Activated T-helper 9 cell treated with anti-CD3 and anti-CD28 coated beads, Interleukin-2, amount 50 U/mL, for 16 hours (primary cell): ENCODE data around the gene SHQ1.
"Not testable (repeated sequence)": the region's sequence is repeated elsewhere in the genome, so short reads cannot be mapped to it uniquely, and the experiment has no call there.

Experiments
- DNase-seq: peaks from one replicate; pipeline ENCODE4 v3.0.0-alpha.2; 2020; ENCODE audit warnings: low read depth

Gene SHQ1

DNA sequence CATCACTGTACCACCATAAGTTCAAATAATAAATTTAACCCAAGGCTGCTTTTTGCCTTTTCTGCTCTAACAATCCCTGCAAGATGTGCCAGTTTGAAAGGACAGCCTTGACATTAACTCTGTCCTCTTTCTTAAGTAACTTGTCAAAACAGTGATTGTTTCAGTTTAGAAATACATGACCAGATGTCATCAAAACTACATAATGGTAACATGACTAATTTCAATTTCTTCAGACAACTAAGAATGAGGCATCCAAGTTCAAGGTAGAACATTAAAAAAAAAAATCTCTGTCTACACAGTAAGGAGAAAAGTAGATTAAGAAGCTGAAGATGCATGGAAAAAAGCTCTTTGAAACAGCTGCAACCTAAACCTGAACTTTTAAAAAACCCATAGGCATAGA lies 47.4 kb downstream of the SHQ1 start:
- DNase-seq = no peak

DNA sequence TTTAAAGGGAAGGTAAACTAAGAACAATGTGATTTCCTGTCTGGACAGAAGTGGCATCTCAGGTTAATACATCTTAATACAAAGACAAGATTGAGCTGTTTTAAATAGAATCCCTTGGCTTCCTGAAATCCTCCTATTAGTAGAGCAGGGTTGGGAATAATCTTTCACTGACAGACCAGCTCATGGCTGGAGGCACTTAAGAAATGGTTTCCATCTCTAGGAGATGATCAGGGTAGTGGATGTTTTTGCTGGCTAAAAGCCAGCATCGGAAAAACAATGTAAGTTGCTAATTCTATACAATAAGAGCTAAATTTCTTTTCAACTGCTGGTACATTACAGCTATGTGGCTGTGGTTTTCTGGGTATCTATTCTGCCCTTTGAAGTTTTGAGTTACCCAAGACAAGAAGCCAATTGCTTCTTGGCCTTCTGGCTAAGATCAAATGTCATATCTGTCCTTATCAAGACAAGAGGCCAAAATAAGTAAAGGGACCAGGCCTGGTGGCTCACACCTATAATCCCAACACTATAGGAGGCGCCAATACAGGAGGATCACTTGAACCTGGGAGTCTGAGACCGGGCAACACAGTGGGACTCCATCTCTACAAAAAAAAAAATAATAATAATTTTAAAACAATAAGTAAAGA lies 49.6 kb downstream of the SHQ1 start:
- DNase-seq = no peak

DNA sequence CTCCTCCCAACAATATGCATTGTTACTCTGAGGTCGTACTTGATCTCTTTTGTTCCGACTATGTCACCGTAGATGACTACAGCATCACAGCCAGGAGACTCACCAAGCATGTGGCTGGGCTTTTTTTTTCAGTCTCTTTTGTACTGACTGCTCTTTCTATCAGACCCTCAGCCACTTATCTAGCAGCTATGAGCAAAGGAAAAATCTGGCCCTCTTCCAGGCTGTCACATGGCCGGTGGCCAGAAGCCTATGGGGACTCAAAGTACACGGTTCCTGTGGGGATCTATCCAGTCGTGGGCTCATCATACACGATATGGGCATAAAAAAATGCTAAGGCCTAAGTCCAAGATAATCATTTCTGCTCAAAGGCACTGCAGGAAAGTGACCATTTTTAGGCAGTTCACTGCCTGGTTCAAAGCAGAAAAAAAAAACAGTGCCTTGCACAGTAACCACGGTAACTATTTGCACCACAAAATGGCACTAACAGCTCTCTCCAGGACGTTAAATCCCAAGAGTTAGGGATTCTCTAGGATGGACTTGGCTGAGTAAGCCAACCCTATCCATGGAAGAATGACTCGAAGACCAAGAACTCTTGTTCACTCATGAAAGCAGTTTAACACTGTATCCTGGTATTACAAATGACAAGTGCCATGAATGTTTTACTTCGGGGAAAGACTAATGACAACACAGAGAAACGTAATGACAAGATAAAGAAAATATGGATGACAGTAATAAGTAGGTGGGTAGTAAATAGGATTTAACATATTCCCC lies 50.3 kb downstream of the SHQ1 start:
- no peak for DNase-seq

DNA sequence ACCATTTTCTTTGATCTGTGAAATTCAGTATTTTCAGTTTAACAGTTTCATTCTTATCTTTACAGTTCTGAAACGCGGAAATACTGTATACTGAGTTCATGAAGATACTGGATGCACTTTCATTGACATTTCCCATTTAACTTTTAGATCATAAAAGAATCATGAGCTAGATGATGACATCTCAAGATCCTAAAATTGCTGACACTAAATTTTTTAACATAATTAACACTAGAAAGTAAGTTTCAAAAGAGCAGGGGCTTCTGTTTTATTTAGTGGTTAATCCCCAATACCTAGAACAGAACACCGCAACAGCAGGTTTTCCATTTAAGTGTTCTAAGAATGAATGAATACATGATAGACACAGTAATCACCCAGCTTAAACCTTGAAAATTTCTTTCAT lies 54.2 kb downstream of the SHQ1 start:
- no peak for DNase-seq

DNA sequence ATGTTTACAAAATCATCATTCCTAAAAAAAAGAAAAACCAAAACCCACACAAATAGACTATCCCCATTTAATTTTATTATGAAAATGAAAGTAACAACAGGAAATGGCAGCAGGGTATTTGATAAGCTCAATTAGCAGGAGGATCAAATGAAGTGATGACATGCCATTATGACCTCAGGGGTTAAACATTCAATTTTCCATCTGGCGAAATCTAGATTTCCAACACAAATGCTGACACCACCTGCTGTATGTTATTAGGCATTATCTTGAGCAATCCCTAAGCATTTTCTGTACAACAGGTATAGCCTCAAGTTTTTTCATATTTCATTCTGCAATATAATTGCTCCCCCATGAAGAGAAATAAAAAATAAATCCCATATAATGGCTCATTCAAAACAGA lies 57.1 kb downstream of the SHQ1 start:
- DNase-seq = no peak

DNA sequence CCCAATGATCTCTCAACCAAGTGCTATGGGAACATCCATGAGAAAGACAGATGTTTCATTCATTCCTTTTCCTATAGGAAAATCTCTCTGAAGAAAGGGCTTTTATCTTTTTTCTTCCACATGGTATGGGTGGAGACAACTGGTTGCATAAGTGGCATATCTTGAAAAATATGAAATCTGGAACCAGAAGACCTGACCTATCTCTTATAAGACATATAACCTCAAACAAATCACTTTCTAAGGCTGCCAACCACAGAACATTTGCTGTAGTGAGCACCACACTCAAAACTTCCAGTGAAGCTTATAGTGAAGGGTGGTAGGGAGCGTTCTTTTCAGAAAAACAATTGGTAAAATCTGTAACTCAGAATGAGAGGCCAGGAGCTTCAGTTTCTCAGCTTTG lies 58.5 kb downstream of the SHQ1 start:
- DNase-seq = no peak

DNA sequence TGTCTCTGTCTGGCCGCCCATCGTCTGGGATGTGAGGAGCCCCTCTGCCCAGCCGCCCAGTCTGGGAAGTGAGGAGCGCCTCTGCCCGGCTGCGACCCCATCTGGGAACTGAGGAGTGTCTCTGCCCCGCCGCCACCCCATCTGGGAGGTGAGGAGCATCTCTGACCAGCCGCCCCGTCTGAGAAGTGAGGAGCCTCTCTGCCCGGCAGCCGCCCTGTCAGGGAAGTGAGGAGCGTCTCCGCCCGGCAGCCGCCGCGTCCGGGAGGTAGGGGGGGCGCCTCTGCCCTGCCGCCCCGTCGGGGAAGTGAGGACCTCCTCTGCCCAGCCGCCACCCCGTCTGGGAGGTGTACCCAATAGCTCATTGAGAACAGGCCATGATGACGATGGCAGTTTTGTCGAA lies 60.0 kb downstream of the SHQ1 start:
- not testable (repeated sequence) for DNase-seq

DNA sequence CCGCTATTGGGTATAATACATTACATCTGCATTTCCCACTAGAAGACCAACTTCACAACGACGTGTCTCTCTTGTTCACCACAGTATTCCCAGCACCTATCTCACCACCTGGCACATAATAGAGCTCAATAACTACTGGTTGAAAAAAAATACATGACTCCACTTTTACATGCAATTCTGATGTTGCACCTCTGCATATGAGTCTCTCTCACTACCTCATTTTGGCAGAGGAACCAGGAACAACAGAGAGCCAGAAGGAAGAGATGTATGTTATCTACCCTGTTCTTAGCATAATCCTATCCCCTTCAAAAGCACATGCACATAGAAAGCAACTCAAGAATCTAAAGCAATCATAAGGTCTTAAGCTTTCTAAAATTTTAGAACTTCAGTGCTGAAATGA lies 61.6 kb downstream of the SHQ1 start:
- DNase-seq = no peak

DNA sequence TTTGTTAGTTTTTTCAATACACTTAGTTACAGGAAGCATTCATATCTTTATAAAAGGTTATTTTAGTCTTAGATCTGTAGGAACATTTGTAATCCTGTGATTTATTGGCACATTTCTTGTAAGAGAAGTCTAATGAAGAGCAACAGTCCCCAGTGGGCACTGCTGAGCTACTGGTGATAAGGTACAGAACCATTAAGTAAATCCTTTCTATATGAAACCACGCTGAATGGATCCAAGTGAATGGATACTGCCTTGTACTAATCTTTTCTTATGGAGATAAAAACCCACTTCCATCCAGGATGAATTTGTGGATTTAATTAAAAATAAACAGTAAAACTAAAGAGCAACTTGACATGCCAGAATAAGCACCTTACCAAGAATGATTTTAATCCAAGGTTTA lies 64.0 kb downstream of the SHQ1 start:
- no peak for DNase-seq

DNA sequence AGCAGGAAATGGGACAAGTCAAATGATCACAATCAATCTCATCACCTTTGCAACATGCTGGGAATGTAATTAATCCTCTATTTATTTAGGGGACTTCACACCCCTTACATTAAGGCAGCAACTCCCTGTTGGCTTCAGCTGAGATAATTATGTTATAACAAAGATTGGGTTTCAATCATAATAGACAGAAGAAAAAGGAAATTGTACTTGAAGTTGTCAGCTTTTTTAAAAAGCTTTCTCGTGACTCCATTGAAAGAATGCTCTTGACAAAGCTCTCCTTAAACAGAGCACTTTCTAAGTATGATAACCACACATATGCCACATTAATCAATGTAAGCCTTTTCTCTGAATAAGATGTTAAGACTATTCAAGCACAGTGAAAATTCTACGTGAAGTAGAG lies 65.7 kb downstream of the SHQ1 start:
- DNase-seq = no peak

DNA sequence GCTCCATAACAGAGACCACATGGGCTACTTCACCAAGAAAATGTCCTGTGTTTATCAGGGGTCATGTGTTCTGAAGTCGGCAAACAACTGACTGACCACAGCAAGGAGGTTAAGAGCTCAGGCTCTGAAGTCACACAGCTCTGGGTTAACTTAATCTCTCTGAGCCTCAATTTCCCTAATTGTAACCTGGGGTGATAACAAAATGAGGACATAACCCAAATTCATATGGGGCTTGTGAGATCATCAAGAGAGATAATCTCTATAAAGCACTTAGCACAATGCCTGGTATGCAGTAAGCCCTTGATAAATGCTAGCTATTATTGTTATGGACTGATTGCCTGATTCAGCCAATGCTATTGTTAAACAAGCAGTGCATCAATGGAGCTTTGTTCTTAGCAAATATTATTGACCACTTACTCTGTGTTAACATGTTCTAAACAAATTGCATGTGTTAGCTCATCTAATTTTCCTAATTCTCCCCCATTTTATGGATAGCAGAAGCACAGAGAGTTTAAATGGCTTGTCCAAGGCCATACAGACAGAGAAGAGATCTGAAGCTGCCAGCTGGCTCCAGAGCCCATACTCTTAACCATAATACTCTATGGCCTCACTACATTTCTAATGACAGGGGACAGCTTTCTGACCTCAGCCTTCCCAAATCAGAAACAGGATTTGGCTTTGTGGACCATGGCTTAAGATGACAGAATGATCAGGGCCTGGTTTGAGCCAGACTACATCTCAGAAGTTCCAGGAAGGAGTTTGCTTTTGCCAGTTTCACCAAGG lies 78.3 kb downstream of the SHQ1 start:
- no peak for DNase-seq

DNA sequence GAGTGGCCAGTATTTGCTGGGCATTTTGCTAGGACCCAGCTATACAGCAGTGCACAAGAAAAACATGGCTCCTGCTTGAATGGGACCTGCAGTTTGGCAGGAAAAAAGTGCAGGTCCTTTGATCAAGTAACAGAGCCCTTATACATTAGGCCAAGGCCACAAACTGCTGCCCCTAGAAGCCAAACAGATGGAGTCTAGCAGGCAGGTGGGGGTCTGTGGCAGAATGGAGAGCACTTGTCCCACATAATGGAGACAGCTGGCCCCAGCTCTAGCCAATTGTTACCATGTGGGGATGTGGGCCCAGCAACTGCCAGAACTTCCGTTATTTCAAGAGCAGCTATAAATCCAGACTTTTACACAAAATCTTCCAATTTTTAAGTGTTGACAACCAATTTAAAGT lies 79.3 kb downstream of the SHQ1 start:
- no peak for DNase-seq

DNA sequence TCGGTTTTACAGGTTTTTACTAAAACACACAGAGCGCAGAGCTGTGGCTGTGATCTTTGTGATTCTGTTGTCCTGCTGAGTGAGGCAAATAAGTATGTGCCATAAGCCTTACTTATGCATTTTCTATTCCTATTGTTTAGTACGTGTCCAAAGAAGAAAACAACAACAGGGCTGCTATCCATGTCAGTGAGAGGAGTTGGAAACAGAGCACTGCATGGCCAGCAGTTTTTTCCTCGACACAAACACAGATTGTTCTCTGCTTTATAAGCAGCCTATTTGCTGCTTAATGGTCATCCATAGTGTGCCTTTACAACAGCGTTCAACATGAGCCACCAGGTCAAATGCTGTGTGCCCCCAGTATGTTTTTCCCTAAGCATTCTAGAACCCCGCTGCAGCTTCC lies 79.8 kb downstream of the SHQ1 start:
- DNase-seq = no peak

DNA sequence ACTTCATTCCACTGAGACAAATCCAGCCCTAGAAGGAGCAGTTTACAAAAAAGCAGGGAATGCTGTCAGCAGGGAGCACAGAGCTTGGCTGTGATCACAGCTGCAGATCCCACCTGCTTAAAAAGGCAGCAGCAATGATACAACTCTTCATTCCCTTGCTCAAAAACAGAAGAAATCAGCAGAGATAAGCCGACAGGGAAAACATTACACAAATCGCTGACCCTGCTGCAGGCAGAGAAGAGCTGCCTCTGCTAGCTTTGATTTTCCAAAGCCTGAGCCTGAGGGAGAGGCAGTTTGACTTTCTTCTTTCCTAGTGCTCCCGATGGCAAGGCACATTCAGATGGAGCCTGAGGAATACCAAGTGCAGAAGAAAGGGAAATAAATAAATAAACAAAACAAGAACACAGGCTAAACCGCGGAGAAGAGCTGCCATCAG lies 80.2 kb downstream of the SHQ1 start:
- DNase-seq = no peak

DNA sequence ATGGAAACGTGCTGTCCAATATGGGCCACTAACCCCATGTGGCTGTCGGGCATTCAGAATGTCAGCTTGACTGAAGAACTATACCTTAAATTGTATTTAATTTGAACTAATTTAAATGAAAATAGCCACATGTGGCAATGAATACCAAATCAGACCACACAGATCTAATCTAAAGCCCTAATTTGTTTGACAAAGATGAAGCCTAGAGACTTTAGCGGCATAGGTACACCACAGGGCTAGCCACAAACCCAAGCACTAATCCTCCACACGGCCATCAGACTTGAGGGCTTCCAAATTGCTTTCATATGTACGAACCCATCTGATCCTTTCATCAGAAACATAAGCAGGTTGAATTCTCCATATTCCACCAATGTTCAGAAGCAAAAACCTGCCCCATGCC lies 81.4 kb downstream of the SHQ1 start:
- DNase-seq = no peak

DNA sequence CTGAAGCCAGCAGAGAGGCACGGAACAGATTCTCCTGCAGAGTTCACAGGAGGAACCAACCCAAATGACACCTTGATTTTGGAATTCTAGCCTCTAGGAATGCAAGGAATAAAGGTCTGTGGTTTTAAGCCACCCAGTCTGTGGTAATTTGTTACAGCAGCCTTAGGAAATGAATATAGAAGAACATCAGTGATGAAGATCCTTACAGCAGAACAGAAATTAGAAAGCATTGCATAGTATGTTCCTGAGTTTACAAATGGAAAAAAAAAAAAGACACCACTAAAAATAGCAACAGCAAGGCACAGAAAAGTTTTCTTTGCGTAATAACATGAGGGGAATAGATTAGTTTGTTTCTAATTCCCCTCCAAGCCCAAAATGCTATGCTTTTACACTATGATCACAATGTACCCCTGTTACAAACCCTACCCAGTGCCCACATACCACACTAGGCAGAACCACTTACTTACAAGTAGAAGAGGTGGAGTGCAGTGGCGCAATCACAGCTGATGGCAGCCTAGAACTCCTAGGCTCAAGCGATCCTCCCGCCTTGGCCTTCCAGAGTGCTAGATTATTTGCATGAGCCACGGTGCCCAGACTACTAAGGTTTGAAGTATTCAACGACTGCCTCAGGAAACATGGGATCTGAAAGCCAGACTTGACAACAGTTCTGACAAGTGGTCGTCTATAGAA lies 84.3 kb downstream of the SHQ1 start:
- DNase-seq = no peak

DNA sequence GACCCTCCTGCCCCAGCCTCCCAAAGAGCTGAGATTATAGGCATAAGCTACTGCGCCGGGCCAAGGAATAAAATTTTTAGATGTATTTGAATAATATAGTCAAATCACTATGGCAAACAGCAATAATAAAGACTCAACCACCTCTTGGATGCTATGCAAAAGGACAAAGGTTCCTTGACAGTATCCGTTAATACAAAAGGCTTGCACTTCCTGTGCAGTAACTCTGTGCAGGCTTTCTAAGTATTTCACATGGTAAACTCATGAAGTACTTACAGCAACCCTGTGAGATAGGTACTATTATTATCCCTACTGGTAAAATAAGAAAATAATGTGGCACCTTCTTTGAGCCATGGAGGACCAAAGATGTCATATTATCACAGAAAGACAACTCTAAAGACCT lies 86.8 kb downstream of the SHQ1 start:
- DNase-seq = no peak

DNA sequence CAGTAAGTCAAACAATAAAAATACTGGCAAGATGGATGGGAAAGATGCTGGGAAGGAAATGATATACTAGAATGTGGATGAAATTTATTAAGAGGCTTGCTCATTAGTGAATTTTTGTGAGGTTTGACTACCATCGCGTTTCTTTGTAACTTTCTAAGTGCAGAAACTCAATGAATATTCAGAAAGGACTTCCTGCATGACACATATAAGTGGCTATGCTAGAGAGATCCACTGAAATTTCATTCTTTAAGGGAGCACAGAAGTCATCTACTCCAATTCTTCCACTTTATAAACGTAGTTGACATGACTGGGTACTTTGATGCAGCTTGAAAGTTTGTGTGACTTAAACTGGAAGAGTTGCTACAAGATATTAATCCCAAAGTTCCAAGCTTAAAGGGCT lies 88.0 kb downstream of the SHQ1 start:
- no peak for DNase-seq

DNA sequence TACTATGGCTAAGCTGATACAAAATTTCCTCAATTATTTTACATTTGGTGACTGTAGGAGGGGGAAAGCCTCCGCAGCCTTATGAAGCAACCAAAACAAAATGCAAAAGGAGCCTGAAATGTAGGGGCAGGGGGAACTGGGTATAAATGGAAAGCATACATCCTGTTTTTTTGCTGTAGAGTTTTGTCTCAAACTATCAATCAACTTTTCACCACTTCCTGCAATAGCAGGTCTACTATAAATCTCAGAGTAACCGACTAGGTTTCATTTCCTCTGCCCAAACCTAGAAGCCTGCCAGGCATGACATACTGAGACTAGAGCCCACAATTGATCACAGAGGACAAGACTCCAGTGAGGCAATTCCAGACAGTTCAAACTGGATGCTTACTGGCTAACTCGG lies 91.3 kb downstream of the SHQ1 start:
- DNase-seq = no peak

DNA sequence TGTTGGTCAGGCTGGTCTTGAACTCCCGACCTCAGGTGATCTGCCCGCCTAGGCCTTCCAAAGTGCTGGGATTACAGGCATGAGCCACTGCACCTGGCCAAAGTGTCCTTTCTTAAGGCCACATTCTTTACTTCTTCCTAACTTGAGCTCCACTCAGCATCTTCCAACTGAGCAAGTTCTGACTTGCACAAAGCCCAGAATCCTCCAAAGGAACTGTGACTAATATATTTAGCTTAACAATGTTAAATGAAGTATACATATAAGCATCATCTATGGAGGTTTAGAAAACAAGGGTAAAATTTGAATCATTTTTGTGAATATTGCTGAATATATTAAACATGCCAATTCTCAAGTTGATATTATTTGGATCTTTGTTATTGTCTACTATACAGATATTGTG lies 93.7 kb downstream of the SHQ1 start:
- DNase-seq = no peak

DNA sequence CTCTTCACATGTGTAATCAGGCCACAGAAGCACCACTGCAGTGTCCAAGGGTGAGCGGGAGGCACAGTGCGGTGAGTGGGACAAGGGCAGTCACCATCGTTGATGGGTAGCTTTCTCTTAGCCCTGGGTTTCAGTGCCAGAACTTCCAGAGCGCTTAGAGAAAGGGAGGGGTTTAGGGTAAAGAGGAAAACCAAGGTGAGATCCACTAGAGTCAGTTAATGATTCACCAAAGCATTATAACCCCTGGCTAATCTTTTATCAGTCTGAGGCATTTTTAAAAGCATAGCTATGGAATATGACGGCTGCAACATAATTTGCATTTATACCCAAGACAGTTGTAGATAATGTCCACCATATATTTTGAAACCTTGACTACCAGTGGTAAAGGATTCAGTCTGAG lies 94.8 kb downstream of the SHQ1 start:
- no peak for DNase-seq

DNA sequence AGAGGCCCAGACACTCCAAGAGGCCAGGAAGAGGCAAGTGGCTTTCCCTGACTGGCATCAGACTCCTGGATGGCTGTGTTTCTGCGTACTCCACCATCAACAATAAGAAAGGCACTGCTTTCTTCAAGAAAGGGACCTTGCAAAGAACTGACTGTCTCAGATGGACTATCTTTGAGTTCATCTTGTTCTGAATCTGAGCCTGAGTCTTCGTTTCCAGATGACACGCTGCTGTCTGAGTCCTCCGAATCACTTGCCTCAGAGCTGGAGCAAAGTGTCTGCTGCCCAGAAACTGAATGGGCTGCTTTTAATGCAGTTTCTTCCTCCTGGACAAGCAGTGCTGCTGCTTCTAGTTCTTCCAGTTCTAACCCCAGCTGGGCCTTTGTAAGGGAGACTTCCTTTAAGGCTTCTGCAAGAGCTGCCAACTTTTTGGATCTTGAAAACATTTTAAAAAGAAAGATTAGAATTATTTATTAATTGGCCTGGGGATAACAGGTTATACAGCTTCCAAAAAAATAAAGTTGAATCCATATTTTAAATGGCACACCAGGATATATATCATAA lies 97.8 kb downstream of the SHQ1 start:
- no peak for DNase-seq
